Fibroblast of lung (primary cell): ENCODE measurements around the gene PGP. TPM values are rescaled to one million over a fixed set of nuclear protein-coding genes. Genes with fewer than 3 reads are reported as not detected.

Experiments used
- DNase-seq, 2 donors: peaks; one replicate each; pipeline versions ENCODE4 v3.0.0 to v3.0.0-alpha.2; 2010; ENCODE audit warnings: low read depth in 2 of 2
- H2AFZ ChIP-seq: 2 replicates; pipeline ENCODE4 v1.5.1; 2012; ENCODE audit warnings: low read length, control low read depth, inconsistent platforms
- H3K27ac ChIP-seq: 2 replicates; pipeline ENCODE4 v1.5.1; 2011; ENCODE audit warnings: low read length, control low read depth; ENCODE audit not compliant: insufficient read depth
- H3K27me3 ChIP-seq: 2 replicates; pipeline ENCODE4 v1.5.1; 2011; ENCODE audit warnings: mild to moderate bottlenecking, low read length; ENCODE audit not compliant: control insufficient read depth, insufficient read depth
- H3K36me3 ChIP-seq: 2 replicates; pipeline ENCODE4 v1.5.1; 2011; ENCODE audit warnings: low read length; ENCODE audit not compliant: control insufficient read depth, insufficient read depth
- H3K4me1 ChIP-seq: 2 replicates; pipeline ENCODE4 v1.5.1; 2011; ENCODE audit warnings: low read length; ENCODE audit not compliant: control insufficient read depth, insufficient read depth; ENCODE audit errors: extremely low read depth
- H3K4me2 ChIP-seq: 2 replicates; pipeline ENCODE4 v1.5.1; 2011; ENCODE audit warnings: low read length, control low read depth; ENCODE audit not compliant: insufficient read depth; ENCODE audit errors: extremely low read depth
- H3K4me3 ChIP-seq, 4 experiments: fragments of 200-600 bp in 1 of 4; sonication (generic) in 1 of 4; replicated peaks in 1 of 4; 2 replicates each; pipeline ENCODE4 v1.5.1; 2011 to 2016; ENCODE audit warnings: low read length in 4 of 4, low read depth in 3 of 4, mild to moderate bottlenecking in 3 of 4, control low read depth in 2 of 4, inconsistent platforms in 1 of 4, mixed read lengths in 1 of 4; ENCODE audit not compliant: insufficient read depth in 1 of 4; ENCODE audit errors: control extremely low read depth in 1 of 4
- H3K79me2 ChIP-seq: 2 replicates; pipeline ENCODE4 v1.5.1; 2012; ENCODE audit warnings: mild to moderate bottlenecking, low read length, inconsistent platforms; ENCODE audit not compliant: control insufficient read depth, insufficient read depth
- H3K9ac ChIP-seq: 2 replicates; pipeline ENCODE4 v1.5.1; 2011; ENCODE audit warnings: mild to moderate bottlenecking, low read length, control low read depth; ENCODE audit not compliant: insufficient read depth
- H3K9me3 ChIP-seq: 2 replicates; pipeline ENCODE4 v1.5.1; 2012; ENCODE audit warnings: low read depth, low read length; ENCODE audit not compliant: control insufficient read depth, insufficient read depth
- H4K20me1 ChIP-seq: 2 replicates; pipeline ENCODE4 v1.5.1; 2011; ENCODE audit warnings: low read length; ENCODE audit not compliant: control insufficient read depth, insufficient read depth; ENCODE audit errors: extremely low read depth
- EZH2 ChIP-seq: IDR thresholded peaks from 2 replicates; pipeline ENCODE4 v1.5.1; 2012; ENCODE audit warnings: low read length, control low read depth, mild to moderate bottlenecking; ENCODE audit errors: missing control alignments
- polyA plus RNA-seq, 2 donors: library from polyadenylated mRNA; depleted of rRNA in 1 of 2; stranded (reverse) in 1 of 2; unstranded in 1 of 2; fragments of >200 nt; gene quantifications; 2 replicates each; pipeline ENCODE4 v1.2.1, GENCODE V29; 2011 to 2012; ENCODE audit warnings: missing spikeins in 1 of 2
- total RNA-seq: library from RNA; depleted of rRNA; stranded (reverse); fragments of >200 nt; gene quantifications from 2 replicates; pipeline ENCODE4 v1.2.1, GENCODE V29; 2014
- TF ChIP-seq, protein P1 (sequence below), 2 donors: IDR thresholded peaks in 1 of 2; conservative IDR thresholded peaks in 1 of 2; 1 replicate in 1 of 2; 2 replicates in 1 of 2; pipeline ENCODE4 v1.5.1; 2011 to 2012; ENCODE audit warnings: low read length in 2 of 2, control low read depth in 1 of 2, inconsistent platforms in 1 of 2, low read depth in 1 of 2, mild to moderate bottlenecking in 1 of 2

Gene PGP
- total and polyA plus RNA-seq, 2 donors (not counting 1 experiment from before 2014, with no cell fraction given): 4.2 to 9.6 TPM

DNA sequence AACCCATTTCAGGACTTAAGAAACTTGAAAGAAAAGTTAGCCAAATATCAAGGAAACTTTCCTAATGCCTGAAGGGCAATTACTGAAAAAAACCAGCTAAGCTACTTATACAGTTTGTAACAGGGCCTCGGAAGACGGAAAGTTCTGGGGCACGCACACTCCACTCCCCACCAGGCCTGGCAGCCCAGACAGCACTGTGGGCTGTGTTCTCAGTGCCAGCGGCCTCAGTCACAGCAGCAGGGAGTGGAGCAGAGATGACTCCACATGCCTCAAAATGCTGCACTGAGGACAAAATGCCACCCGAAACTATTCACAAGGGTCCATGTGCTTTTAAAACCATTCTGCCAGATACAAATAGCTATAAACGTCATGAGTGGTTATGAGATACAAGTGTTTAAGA lies 43.1 kb upstream of the PGP start:
- H3K4me3 ChIP-seq: no peak overlapping the region
- no peak overlapping the region for H3K9ac ChIP-seq
- no peak overlapping the region for H3K27ac ChIP-seq
- H3K79me2 ChIP-seq: peaks cover 24% of the 10 kb centered on the region
- H3K9me3 ChIP-seq: no peaks in the 10 kb centered on the region
- no peaks in the 10 kb centered on the region for H4K20me1 ChIP-seq
- DNase-seq: no peak
- H3K4me1 ChIP-seq: no peaks in the 10 kb centered on the region
- no peaks in the 10 kb centered on the region for H3K27me3 ChIP-seq
- H3K36me3 ChIP-seq: peaks cover 36% of the 10 kb centered on the region
- H2AFZ ChIP-seq: no peak overlapping the region
- H3K4me2 ChIP-seq: no peak overlapping the region
- TF ChIP-seq, protein P1, sequence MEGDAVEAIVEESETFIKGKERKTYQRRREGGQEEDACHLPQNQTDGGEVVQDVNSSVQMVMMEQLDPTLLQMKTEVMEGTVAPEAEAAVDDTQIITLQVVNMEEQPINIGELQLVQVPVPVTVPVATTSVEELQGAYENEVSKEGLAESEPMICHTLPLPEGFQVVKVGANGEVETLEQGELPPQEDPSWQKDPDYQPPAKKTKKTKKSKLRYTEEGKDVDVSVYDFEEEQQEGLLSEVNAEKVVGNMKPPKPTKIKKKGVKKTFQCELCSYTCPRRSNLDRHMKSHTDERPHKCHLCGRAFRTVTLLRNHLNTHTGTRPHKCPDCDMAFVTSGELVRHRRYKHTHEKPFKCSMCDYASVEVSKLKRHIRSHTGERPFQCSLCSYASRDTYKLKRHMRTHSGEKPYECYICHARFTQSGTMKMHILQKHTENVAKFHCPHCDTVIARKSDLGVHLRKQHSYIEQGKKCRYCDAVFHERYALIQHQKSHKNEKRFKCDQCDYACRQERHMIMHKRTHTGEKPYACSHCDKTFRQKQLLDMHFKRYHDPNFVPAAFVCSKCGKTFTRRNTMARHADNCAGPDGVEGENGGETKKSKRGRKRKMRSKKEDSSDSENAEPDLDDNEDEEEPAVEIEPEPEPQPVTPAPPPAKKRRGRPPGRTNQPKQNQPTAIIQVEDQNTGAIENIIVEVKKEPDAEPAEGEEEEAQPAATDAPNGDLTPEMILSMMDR (conservative IDR thresholded peaks at IDR 0.05 in 1 of 2, IDR thresholded peaks at IDR 0.05 in 1 of 2; ENCODE audit: low read depth in 1 of 2, low read length in 2 of 2): no peak
- TF ChIP-seq EZH2: no peak

DNA sequence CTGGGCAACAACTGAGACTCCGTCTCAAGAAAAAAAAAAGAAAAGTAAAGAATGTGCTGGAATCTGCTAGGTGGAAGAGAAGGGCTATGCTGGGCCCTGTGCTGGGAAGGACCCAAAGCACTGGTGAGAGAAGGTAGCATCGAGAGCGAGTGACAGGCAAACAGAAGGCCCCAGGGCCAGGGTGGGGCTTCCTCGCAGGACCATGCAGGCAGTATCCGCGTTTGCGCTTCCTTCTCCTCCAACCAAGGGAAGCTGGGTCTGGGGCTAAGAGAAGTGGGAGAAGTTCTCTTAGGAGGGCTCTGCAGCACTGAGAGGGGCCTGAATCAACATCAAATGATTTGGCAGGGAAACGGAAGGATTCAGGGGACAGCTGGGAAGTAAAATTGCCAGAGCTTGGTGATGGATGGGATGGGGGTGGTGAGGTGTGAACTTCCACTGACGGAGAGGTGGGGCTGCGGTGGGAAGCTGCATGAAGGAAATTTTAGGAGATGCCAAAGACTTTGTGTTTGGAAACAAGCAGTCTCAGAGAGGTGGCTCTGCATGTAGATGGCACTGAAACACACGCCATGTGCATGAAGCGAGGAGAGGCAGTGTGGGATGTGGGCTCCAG lies 42.0 kb upstream of the PGP start:
- TF ChIP-seq EZH2: no peak
- TF ChIP-seq, protein P1 (conservative IDR thresholded peaks at IDR 0.05 in 1 of 2, IDR thresholded peaks at IDR 0.05 in 1 of 2; ENCODE audit: low read depth in 1 of 2, low read length in 2 of 2): no peak
- H3K79me2 ChIP-seq: peaks cover 16% of the 10 kb centered on the region
- no peak for DNase-seq

DNA sequence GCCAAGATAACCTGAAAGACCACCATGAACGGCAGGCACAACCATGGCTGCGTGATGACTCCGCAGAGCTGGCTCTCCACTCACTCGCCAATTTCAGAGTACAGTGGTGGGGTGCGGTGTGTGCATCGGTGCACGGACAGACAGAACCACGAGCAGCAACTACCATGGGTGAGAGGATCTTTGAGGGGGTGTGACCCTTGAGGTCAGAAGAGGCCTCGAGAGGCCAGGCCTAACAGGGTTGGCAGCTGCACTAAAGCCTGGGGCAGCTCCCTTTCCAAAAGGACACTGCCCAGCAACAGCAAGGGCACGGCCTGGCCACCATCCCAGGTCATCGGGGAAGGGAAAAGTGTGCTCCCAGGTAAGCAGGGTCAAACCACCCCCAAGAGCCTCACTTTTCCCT lies 38.7 kb upstream of the PGP start:
- Histone ChIP-seq H2AFZ (no peak overlapping the region), H3K79me2 (peaks cover 20% of the 10 kb centered on the region), H3K9me3 (no peaks in the 10 kb centered on the region), H4K20me1 (no peaks in the 10 kb centered on the region), H3K27ac (no peak overlapping the region), H3K9ac (no peak overlapping the region), H3K4me2 (no peak overlapping the region), H3K36me3 (peaks cover 24% of the 10 kb centered on the region), H3K4me3 (no peak overlapping the region), H3K4me1 (peaks cover 7% of the 10 kb centered on the region), H3K27me3 (no peaks in the 10 kb centered on the region)
- DNase-seq: no peak
- TF ChIP-seq EZH2: no peak
- TF ChIP-seq, protein P1 (conservative IDR thresholded peaks at IDR 0.05 in 1 of 2, IDR thresholded peaks at IDR 0.05 in 1 of 2; ENCODE audit: low read depth in 1 of 2, low read length in 2 of 2): no peak

More for the DNA sequence above, 42.0 kb upstream of the PGP start:
- no peak overlapping the region for H3K9ac ChIP-seq
- peaks cover 7% of the 10 kb centered on the region for H3K4me1 ChIP-seq
- peaks cover 30% of the 10 kb centered on the region for H3K36me3 ChIP-seq
- no peaks in the 10 kb centered on the region for H3K27me3 ChIP-seq
- no peak overlapping the region for H3K4me2 ChIP-seq
- no peaks in the 10 kb centered on the region for H4K20me1 ChIP-seq
- H3K4me3 ChIP-seq: no peak overlapping the region
- H3K9me3 ChIP-seq: no peaks in the 10 kb centered on the region
- H3K27ac ChIP-seq: no peak overlapping the region
- no peak overlapping the region for H2AFZ ChIP-seq
